ENCODE data around the gene ANGPTL1. TPM values are rescaled to one million over a fixed set of nuclear protein-coding genes. Genes with fewer than 3 reads are reported as not detected.

The ANGPTL1 gene
- polyA plus RNA-seq, 1 donor from 2014 or later, result not detected

- Histone ChIP-seq H3K27me3 (ENCODE audit: insufficient read depth, low read depth, low read length) (no peaks in the 10 kb centered on the region), H3K4me3 (ENCODE audit: low read length) (no peak overlapping the region), H3K9ac (ENCODE audit: low read length) (no peak overlapping the region), H4K20me1 (ENCODE audit: insufficient read depth) (no peaks in the 10 kb centered on the region), H3K36me3 (ENCODE audit: insufficient read depth, low read length) (no peaks in the 10 kb centered on the region), H3K4me2 (ENCODE audit: low read length) (no peak overlapping the region), H3K9me2 (ENCODE audit: insufficient read depth, low read length) (no peaks in the 10 kb centered on the region), H3K9me3 (ENCODE audit: low read length) (no peaks in the 10 kb centered on the region), H3K79me2 (replicated peaks; ENCODE audit: insufficient read depth, low read length) (no peaks in the 10 kb centered on the region), H2AFZ (ENCODE audit: low read depth, low read length) (no peak overlapping the region), H3F3A (ENCODE audit: insufficient read depth, low read length, poor library complexity, severe bottlenecking) (no peaks in the 10 kb centered on the region), H3K27ac (ENCODE audit: low read length) (no peak overlapping the region)
- TF ChIP-seq MXI1 (conservative IDR thresholded peaks at IDR 0.05; ENCODE audit: poor library complexity, severe bottlenecking) (no peak), EP300 (conservative IDR thresholded peaks at IDR 0.05; ENCODE audit: poor library complexity, severe bottlenecking) (no peak), RAD21 (conservative IDR thresholded peaks at IDR 0.05) (no peak), SMC3 (conservative IDR thresholded peaks at IDR 0.05; ENCODE audit: poor library complexity) (no peak), TAF1 (IDR thresholded peaks at IDR 0.05; ENCODE audit: low read depth) (no peak), POLR2AphosphoS5 (IDR thresholded peaks at IDR 0.05) (no peak), CTCF (IDR thresholded peaks at IDR 0.05; ENCODE audit: poor library complexity, severe bottlenecking) (no peak), REST (IDR thresholded peaks at IDR 0.05; ENCODE audit: borderline replicate concordance) (no peak), EZH2 (IDR thresholded peaks at IDR 0.05; ENCODE audit: borderline replicate concordance, insufficient read depth, low read length, poor library complexity, severe bottlenecking) (no peak)
These were observed 4.1 kb upstream of the ANGPTL1 start for GRCh38 chr1:178874966-178875365.

- H3K4me2 ChIP-seq (ENCODE audit: low read length), result no peak overlapping the region
- H4K20me1 ChIP-seq (ENCODE audit: insufficient read depth), result no peaks in the 10 kb centered on the region
- H3K79me2 ChIP-seq (replicated peaks; ENCODE audit: insufficient read depth, low read length), result no peaks in the 10 kb centered on the region
- no peak overlapping the region for H2AFZ ChIP-seq (ENCODE audit: low read depth, low read length)
- no peak overlapping the region for H3K4me3 ChIP-seq (ENCODE audit: low read length)
- H3K27ac ChIP-seq (ENCODE audit: low read length), result no peak overlapping the region
- no peaks in the 10 kb centered on the region for H3K9me2 ChIP-seq (ENCODE audit: insufficient read depth, low read length)
- no peaks in the 10 kb centered on the region for H3K27me3 ChIP-seq (ENCODE audit: insufficient read depth, low read depth, low read length)
- no peak overlapping the region for H3K9ac ChIP-seq (ENCODE audit: low read length)
- no peaks in the 10 kb centered on the region for H3K9me3 ChIP-seq (ENCODE audit: low read length)
- no peaks in the 10 kb centered on the region for H3F3A ChIP-seq (ENCODE audit: insufficient read depth, low read length, poor library complexity, severe bottlenecking)
- TF ChIP-seq CTCF (IDR thresholded peaks at IDR 0.05; ENCODE audit: poor library complexity, severe bottlenecking) (no peak), EZH2 (IDR thresholded peaks at IDR 0.05; ENCODE audit: borderline replicate concordance, insufficient read depth, low read length, poor library complexity, severe bottlenecking) (no peak)
- H3K36me3 ChIP-seq (ENCODE audit: insufficient read depth, low read length), result no peaks in the 10 kb centered on the region
These were observed 859 bp upstream of the ANGPTL1 start for GRCh38 chr1:178871551-178872320.

Data from neural cell (in vitro differentiated cells).